ENCODE results near the gene TSC22D4.

DNA sequence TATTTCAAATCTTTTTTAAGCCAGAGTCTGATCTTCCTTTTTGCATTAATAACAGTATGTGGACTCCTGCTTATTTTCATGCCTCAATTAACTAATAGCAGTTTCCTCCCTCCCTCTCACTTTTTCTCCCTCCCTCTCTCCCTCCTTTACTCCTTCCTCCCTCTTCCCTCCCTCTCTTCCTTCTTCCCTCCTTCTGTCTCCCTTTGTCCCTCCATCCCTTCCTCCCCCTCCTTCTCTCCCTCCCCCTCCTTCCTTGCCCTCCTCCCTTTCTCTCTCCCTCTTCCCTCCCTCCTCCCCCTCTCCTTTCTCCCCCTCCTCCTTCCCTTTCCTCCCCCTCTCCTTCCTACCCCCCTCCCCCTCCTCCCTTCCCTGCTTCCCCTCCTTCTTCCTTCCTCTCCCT is 52.5 kb downstream of the TSC22D4 start:
- no peak for TF ChIP-seq POLR2AphosphoS5 (IDR thresholded peaks at IDR 0.05)
- TF ChIP-seq, protein P1, sequence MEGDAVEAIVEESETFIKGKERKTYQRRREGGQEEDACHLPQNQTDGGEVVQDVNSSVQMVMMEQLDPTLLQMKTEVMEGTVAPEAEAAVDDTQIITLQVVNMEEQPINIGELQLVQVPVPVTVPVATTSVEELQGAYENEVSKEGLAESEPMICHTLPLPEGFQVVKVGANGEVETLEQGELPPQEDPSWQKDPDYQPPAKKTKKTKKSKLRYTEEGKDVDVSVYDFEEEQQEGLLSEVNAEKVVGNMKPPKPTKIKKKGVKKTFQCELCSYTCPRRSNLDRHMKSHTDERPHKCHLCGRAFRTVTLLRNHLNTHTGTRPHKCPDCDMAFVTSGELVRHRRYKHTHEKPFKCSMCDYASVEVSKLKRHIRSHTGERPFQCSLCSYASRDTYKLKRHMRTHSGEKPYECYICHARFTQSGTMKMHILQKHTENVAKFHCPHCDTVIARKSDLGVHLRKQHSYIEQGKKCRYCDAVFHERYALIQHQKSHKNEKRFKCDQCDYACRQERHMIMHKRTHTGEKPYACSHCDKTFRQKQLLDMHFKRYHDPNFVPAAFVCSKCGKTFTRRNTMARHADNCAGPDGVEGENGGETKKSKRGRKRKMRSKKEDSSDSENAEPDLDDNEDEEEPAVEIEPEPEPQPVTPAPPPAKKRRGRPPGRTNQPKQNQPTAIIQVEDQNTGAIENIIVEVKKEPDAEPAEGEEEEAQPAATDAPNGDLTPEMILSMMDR (IDR thresholded peaks at IDR 0.05), result no peak
- no peak for TF ChIP-seq POLR2A (IDR thresholded peaks at IDR 0.05)
